Stimulated activated CD4-positive, alpha-beta T cell treated with anti-CD3 and anti-CD28 coated beads, Interleukin-2, amount 100 ng/mL, for 48 hours (primary cell): Measurements from ENCODE around the gene WDR45.

Source experiments
- DNase-seq, 2 donors: peaks; one replicate each; pipeline ENCODE4 v3.0.0-alpha.2; 2020

The WDR45 gene

DNA sequence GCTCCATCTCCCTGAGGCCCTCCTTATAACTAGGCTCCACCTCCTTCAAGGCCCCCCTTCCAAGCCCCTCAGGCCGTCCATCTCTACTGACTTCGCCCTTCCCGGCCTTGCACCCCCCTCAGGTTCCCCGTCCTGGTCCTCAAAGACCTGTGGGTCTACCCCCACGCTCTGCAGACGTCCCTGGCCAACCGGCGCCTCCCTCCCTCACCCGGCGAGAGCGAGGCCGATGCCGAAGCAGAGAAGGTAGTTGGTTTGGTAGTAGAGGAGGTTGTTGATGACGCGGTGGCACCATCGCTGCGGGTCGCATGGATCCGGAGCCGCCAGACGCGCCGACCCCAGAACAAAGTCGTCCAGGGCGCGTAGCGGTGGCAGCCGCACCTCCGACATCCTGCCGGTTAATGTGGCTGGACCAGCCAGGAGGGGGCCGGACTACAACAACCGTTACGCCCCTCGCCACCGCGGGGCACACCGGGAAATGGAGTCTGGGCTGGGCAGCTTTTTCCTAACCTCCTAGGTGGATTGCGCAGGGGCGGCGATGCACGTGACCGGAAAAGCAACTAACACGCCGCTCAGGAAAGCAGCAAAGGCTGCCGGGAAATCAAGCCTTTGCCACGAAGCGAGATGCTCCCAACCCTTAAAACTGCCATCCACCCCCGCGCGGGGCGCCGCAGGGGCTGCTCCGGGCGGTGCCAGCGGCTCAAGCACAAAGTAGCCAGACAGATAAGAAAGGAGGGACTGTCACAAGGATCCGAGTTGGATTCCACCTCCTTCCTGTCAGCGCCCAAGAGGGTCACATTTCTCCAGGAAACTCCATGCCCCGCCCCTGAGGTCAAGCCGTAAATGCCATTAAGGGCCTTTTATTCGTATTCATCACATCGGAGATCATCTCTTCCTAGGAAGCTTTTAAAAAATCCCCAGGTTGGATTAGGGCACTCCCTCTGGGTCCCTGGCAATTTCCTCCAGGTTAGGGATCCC is 5.8 kb downstream of the WDR45 start, which contains the start of gene PRAF2:
Gene PRAF2, minus strand, starts transcription at position 402 of the 975 bp plus-strand sequence. Its CDS starts 15 bp downstream, at position 387.
- peak; percentile 74 to 78 for DNase-seq

DNA sequence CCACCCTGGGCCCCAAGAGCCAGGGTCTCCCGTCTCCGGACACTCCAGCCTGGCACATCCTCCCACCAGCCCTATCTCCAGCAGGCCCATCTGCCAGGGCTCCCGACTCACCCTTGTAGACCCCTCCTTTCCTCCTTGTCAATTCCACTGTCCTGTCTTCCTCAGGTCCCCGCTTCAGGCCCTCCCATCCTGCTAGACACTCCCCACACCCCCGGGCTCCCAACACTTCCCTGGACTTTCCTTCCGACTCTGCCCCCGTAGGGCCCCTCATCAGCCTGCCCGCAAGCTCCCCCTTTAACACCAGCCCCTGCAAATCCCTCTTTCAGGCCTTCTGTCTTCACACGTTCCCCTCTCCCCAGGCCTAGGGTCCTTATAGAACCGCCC is 7.0 kb downstream of the WDR45 start:
- no peak for DNase-seq

DNA sequence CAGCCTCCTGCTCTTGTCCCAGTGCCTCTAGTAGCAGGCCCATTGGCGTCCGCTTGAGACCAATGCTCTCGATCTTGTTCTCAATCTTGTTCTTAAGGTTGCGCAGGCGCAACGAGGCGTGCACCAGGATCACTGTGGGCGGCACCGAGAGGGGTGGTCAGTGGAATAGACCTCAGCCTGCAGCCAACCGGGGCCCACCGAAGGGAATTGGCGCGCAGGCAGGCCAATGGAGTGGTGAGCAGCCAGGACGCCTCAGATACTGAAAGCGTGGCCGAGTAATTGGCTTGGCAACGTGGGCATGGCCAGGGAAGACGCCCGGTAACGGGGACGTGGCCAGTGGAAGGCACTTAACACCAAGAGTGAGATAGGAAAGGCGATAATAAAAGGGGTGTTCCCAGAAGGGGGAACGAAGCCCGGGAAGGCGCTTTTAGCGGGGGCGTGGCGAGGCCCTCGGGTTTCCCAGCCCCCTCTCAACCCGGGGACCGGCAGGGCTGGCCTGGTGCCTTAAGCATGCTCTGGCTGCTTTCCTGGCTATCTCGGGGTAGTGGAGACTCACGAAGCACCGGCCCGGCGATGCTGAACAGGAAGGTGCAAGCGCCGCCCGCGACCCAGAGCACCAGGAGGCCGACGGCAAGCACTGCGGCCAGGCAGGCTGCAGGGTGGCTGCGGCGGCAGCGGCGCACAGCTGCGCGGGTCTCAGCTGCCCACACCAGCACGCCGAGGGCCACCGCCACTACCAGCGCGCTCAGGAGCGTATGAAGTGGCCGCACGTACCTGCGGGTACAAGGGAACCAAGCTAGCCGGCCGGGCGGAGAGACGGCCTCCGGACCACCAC is 7.6 kb downstream of the WDR45 start:
- no peak for DNase-seq

DNA sequence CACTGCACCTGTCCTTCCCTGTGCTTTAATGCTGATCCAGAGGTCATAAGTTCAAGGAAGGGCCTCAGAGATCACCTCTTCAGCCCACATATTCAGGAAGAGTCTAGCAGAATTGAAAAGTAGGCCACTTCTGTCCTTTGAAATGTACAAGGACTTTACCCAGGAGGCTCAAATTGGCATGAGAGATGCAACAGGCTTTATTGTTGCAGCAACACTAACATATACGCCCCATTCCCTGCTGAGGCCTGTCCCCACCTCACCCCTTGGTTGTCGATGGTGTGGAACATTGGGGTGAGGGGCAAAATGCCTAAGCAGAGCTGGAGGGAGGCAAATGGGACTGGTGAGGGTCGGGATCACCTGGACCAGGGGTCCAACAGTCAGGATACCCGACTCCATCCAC is 8.7 kb downstream of the WDR45 start:
- no peak for DNase-seq

DNA sequence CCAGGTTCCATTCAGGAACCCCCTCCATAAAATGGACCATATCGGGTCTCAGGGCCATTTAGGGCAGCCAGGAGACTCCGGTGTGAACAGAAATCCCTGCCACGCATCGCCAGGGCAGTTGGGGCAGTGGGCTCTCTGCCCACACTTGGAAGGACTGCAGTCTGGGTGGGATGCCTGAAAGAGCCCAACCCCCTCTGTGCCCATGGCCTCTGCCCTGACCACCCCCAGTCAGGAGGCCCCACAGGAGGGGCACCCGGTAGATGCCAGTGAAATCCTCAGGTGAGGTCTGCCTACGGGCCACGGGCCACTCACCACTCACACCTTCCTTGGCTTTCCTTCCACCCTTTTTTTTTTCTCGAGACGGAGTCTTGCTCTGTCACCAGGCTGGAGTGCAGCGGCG is 10.6 kb downstream of the WDR45 start:
- DNase-seq: no peak

DNA sequence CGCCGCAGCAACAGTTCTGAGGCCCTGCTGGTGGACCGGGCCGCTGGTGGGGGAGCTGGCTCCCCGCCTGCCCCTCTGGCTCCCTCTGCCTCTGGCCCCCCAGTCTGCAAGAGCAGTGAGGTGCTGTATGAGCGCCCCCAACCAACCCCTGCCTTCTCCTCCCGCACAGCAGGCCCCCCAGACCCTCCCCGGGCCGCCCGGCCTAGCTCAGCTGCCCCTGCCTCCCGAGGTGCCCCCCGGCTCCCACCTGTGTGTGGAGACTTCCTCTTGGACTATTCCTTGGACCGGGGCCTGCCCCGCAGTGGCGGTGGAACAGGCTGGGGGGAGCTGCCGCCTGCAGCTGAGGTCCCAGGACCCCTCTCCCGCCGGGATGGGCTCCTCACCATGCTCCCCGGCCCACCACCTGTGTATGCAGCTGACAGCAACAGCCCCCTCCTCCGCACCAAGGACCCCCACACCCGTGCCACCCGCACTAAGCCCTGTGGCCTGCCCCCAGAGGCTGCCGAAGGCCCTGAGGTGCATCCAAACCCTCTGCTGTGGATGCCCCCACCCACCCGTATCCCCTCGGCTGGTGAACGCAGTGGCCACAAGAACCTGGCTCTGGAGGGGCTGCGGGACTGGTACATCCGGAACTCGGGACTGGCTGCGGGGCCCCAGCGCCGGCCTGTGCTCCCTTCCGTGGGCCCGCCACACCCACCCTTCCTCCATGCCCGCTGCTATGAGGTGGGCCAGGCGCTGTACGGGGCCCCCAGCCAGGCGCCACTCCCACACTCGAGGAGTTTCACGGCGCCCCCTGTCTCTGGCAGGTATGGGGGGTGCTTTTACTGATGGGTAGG is 12.2 kb downstream of the WDR45 start:
- no peak for DNase-seq

DNA sequence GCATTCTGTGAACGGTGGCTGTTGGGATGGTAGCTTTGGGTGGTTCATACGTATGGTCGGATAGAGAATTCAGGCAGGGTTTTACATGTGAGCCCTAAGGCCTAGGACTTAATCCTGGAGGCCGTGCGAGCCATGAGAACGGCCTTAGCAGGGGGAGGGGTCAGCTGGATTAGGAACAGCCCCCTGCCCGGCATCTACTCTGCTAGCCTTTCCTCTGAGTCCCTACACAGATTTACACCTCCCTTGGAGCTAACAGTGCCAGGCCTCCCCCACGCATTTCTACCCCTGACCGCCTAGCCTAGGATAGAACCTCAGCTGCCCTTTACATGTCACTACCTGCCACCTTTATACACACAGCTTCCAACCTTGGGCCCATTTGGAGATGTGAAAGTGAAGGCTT is 13.0 kb downstream of the WDR45 start:
- no peak for DNase-seq

DNA sequence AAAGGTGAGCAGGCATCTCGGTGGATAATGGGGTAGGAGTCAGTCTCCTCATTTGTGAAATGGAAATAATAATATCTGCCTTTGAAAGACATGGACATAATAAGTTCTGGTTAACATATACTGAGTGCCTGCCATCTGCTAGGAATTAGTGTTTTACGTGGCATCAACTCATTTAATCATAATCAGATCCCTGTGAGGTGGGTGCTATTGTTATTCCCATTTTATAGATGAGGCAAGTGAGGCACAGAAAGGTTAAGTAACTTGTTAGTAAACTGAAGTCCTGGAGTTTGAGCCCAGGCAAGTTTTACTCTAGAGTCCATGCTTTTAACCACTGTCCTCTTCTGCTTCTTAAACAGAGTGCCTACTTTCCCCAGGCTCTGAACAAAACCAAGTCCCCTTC is 13.4 kb downstream of the WDR45 start:
- no peak for DNase-seq

DNA sequence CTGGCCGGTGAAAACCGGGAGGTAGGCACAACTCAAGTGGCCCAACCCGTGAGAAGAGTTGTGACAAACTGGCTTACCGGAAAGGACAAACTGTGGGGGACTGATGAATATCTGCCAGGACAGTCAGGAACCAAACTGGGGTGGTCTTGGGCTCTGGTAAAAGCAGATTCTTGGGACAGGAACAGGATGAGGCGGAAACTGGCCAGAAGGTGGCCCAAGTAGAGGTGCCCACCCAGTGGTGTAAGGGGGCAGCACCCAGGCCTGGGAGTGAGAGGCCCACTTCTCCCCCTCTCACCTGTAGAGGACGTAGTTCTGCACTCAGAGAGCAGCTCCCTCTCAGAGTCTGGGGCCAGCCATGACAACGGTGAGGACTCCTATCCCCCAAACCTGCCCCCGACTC is 15.0 kb downstream of the WDR45 start:
- DNase-seq: no peak

DNA sequence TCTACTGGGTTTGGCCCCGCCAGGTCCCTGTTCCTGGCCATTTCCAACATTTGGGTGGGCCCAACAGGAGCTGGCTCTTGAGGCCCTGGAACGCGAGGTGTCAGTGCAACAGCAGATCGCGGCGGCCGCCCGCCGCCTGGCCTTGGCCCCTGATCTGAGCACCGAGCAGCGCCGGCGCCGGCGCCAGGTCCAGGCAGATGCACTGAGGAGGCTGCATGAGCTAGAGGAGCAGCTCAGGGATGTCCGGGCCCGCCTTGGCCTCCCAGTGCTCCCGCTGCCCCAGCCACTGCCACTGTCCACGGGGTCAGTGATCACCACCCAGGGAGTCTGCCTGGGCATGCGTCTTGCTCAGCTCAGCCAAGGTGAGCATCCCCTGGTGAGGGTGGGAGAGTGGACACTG is 15.4 kb downstream of the WDR45 start:
- DNase-seq: no peak

DNA sequence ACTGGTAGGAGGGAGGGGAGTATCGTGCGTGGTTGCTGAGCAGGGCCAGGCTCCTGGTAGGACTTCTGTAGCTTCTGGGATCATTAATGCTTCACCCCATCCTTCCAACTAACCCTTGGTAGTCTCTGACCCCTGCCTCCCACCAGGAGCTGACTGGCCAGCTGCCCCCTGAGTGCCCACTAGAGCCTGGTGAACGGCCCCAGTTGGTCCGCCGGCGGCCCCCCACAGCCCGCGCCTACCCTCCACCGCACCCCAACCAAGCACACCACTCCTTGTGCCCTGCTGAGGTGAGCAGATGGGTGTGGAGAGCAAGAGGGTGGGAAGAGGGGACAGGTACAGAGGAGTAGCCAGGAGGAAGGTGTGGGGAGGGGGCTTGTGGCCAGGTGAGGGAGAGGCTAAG is 16.0 kb downstream of the WDR45 start:
- no peak for DNase-seq

DNA sequence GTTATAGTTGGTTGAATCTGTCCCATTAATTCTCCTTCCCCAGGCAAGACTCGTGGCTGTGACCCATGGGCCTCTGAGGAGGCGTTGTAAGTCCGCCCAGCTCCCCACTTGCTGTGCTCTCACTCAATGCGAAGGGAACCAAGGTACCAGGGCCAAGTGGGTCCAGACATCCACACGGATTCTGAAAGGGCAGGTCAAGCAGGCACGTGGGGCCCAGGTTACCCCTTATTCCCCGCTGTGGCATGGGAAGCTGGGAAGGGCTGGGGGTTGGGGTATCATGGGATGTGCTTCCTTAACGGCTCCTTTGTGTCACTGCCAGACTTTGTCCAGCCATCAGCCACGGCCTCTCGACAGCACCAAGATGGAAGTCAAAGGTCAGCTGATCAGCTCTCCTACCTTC is 17.8 kb downstream of the WDR45 start:
- DNase-seq: no peak

DNA sequence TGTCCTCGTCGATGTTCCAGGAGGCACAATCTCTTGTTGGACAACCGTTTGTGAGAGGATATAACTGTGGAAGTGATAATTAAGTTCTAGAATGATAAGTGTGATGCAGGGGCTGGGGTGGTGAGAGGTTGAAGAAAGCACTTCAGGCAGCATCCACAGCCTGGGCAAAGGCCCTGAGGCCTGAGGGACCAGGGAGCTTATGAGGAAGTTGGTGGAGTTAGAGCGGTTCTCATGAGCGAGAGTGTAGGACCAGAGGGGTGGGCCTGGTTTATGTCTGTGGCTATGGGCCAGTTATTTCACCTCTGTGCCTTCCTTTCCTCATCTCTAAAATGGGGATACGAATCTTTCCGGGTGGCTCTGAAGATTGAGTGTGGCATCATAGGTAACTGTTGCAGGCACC is 18.2 kb downstream of the WDR45 start:
- DNase-seq: no peak

DNA sequence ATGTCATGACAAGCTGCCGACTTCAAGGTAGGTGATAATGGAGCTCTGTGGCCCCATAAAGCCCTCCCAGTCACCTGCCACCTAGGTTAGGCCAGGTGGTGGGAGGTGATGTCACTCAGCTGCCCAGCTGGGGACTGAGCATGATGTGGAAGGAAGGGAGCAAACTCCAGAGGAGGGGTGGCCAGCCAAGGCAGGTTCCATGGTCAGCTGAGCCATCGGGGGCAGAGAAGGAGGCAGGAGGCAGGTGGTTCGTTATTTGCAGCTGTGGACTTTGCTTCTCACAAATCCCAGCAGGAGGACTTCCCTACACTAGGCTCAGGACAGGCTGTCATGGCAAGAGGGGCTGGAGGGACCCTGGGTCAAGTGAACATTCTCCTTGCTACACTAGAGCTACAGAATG is 18.8 kb downstream of the WDR45 start:
- DNase-seq: no peak

DNA sequence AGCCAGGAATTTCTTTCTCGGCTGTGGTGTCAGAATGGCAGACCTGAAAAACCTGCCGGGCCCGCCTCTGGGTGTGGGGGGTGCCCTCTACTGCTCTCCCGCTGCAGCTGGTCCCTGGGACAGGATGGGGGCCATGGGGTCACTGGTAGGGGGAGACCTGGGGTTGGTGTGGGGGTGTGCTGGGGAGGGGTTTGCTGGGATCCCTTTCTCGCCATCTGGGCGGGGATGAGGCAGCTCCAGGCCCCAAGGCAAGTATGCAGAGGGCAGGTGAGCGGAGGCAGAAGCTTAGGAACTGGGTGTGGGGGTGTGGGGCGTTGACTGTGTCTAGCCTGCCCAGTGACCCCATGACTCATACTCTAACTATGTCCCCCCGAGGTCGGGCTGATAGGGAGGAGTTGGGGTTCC is 20.0 kb downstream of the WDR45 start:
- no peak for DNase-seq

DNA sequence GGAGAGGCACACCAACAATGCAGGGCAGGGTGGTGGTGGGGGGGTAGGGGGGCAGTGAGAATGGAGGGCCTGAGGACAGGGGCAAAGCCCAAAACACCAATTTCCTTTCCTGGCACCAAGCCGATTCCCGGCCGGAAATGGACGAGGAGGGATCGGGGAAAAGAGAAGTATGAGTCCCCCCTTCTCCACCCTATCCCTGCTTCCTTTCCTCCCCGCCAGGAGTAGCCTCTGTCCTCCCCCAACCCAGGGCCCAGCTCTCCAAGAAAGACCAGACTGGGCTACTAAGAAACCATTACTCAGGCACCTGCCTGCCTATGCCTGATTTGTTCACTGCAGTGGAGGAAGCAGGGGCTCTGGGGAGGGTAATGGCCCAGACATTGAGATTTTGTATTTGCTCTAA is 20.5 kb downstream of the WDR45 start:
- no peak for DNase-seq

DNA sequence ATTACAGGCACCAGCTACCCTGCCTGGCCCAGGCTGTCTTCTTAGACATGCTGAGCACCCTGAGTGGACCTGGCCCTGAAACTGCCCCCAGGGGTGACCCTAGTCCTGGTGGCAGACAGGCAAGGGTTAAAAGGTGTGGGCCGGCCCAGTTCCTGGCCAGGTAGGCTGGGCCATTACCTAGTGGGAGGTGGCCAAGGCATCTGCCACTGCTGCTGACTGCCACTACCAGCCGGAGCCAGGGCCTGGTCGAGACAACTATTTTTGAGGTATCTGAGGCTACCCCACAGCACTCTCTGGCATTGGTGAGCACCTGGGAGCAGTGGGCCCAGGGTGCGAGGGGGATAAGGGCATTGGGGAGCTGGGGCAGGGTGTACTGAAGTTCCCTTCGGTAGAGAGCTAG is 20.9 kb downstream of the WDR45 start, which contains the start of gene CCDC120:
Gene CCDC120, plus strand, starts transcription at position 206 of the 400 bp plus-strand sequence. CDS start 3,043 bp downstream, outside the sequence.
- no peak for DNase-seq

DNA sequence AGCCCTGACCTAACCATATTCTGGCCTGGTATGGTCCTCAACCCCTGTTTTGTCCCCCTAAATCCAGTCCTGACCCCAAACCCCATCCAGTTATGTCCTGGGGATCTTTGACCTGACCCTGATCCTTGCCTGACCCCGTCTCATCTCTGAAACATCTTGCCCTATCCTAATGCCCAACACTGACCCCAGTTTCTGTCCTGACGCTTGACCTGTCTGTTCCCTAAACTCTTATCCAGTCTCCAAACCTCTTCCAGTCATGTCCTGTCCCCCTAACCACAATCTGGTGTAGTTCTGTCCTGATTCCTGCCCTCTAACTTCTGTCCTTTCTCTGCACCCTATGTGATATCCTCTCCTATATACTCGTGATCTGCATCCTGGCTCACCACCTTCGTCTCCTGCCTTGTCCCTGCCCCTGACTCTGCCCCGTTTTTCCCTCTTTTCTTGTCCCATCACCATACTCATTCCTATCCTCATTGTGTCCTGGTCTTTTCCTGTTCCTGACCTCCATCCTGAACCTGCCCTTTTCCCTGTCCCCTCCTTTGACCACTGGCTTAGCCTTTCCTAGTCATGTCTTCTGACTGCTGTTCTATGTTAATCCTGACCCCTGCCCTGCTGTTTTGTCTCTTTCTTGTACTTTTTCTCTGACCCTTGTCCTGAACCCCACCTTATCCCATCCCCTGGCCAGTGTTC is 25.5 kb downstream of the WDR45 start:
- no peak for DNase-seq

DNA sequence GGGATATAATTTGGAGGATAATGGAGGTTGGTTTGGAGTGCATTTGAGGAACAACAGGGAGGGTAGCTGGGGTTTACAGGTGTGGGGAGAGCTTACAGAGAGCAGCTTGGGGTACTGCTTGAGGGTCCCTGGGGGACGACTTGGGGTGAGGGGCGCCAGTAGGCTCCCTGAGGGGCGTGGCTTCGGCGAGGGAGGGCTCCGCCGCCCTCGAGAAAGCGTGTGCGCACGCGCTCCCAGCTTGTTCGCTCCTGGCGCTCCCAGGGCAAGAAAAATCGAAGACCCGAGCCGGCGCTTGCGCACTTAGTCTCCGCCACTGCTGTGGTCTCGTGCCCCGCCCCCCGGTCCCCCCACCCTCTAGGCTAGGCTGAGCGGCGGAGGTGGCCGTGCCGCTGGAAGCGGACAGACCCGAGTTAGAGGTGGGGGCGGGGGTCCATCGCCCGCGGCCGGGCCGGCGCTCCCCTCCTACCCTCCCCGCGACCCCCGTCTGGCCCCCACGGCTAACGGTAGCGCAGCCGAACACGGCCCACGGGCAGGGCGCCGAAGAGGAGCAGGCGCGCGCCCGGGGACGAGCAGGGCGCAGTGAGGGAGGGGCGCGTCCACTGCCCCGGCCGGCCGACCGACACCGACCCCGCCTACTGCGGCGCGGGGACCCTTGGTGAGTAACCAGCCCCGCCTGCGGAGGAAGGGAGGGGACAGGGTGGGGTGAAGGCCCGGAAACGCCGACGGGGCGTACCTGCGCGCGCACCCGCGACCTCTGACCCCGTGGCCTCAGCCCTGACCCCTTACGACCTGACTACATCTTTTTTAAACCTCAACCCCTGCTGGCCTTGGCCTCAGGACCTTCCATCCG is 26.2 kb downstream of the WDR45 start:
- DNase-seq: peak; percentile 43 to 50

DNA sequence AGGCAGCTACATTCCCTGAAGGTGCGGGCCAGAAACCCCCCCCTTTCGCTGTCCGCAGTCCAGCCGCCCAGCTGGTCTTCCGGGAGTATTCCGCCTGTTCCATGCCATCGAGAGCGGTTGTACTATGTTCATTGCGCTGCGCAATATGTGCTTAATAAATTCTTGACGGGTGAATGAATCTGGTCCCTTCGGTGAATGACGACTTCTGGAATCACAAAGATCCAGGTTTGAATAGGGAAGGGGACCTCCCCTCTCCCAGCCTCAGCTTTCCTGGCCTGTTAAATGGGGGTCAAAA is 35.8 kb downstream of the WDR45 start:
- DNase-seq: no peak

DNA sequence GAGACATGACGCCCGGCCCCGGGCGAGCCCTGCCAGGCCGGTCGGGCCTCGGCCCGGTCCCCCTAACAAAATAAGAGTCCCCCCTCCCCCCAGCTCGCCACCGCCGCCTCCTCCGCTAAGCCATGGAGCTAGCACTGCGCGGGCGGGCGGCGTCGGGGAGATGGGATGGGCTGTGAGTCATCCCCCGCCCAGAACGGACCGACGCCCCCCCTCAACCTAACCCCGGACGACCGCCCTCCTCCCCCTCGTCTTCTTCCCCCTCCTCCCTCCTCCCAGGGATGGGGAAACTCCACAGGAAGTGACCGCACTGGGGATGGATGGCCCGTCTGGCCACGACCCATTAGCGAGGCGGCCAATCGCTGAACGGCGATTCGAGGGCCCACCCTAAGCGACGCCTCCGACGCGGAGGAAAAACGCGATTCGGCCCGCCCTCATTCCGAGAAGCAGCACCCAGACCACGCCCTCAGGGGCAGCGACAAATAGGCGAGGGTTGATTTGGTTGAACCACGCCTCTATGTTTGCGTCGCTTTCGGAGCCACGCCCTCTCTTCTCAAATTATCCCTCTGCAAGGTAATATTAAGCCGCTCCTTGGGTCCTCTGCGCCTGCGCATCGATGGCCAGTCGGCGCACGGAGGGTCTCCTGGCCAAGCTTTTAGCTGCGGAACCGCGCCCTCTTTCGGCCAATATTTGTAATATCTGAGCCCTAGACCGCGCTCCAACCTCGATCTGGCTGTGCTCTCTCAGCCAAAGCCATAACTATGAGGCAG is 36.3 kb downstream of the WDR45 start, which contains the start of gene TFE3:
Gene TFE3, minus strand, starts transcription at position 138 of the 767 bp plus-strand sequence. Its CDS starts 131 bp downstream, at position 7.
- DNase-seq: peak; percentile 86 to 87
